ENCODE data around the gene DCC. TPM values are rescaled to one million over a fixed set of nuclear protein-coding genes. Genes with fewer than 3 reads are reported as not detected.

DCC gene
- total and polyA plus RNA-seq, 11 donors: 0.02 TPM; not detected in 10

GRCh38 chr18:53114441-53114840 lies 774.4 kb downstream of the DCC start:
- no peak for TF ChIP-seq POLR2A (IDR thresholded peaks at IDR 0.05)
- TF ChIP-seq, protein P1, sequence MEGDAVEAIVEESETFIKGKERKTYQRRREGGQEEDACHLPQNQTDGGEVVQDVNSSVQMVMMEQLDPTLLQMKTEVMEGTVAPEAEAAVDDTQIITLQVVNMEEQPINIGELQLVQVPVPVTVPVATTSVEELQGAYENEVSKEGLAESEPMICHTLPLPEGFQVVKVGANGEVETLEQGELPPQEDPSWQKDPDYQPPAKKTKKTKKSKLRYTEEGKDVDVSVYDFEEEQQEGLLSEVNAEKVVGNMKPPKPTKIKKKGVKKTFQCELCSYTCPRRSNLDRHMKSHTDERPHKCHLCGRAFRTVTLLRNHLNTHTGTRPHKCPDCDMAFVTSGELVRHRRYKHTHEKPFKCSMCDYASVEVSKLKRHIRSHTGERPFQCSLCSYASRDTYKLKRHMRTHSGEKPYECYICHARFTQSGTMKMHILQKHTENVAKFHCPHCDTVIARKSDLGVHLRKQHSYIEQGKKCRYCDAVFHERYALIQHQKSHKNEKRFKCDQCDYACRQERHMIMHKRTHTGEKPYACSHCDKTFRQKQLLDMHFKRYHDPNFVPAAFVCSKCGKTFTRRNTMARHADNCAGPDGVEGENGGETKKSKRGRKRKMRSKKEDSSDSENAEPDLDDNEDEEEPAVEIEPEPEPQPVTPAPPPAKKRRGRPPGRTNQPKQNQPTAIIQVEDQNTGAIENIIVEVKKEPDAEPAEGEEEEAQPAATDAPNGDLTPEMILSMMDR (IDR thresholded peaks at IDR 0.05): no peak
- no peaks in the 10 kb centered on the region for H3K36me3 ChIP-seq
- DNase-seq (no peak), ATAC-seq (no peak)
- no peak overlapping the region for H3K27ac ChIP-seq
- H3K27me3 ChIP-seq: no peaks in the 10 kb centered on the region
- H3K9me3 ChIP-seq: peaks cover 0 to 10% (median 0%) of the 10 kb centered on the region in 12 donors
- H3K4me1 ChIP-seq: no peaks in the 10 kb centered on the region
- H3K4me3 ChIP-seq: no peak overlapping the region
- 49 to 56% (median 51%) methylated on average over 3 of the region's 3 CpGs for WGBS, 4 donors
- intact Hi-C loops (cut with DNase I): no loop called here

- no peaks in the 10 kb centered on the region for H3K27me3 ChIP-seq
- no peak for DNase-seq
- H3K4me1 ChIP-seq: no peaks in the 10 kb centered on the region
- intact Hi-C loops (cut with DNase I): no loop called here
- no peaks in the 10 kb centered on the region for H3K36me3 ChIP-seq
- WGBS, 4 donors: 55 to 62% (median 59%) methylated on average over 10 of the region's 10 CpGs
- H3K9me3 ChIP-seq: no peaks in the 10 kb centered on the region
- H3K4me3 ChIP-seq: peak overlapping the region in 5 of 12 donors; percentile 12 to 42 (median 22)
- TF ChIP-seq, protein P1 (IDR thresholded peaks at IDR 0.05): no peak
- TF ChIP-seq POLR2A (IDR thresholded peaks at IDR 0.05): no peak
- no peak for ATAC-seq
- H3K27ac ChIP-seq: no peak overlapping the region
Measured at GRCh38 chr18:53115876-53116585, 776.0 kb downstream of the DCC start.

GRCh38 chr18:53117851-53118250 lies 777.9 kb downstream of the DCC start:
- intact Hi-C loops (cut with DNase I): no loop called here
- no peaks in the 10 kb centered on the region for H3K36me3 ChIP-seq
- 64 to 70% (median 68%) methylated on average over 3 of the region's 3 CpGs for WGBS, 4 donors
- no peaks in the 10 kb centered on the region for H3K27me3 ChIP-seq
- no peaks in the 10 kb centered on the region for H3K9me3 ChIP-seq
- DNase-seq: no peak
- H3K4me3 ChIP-seq: no peak overlapping the region
- H3K27ac ChIP-seq: no peak overlapping the region
- no peak for ATAC-seq
- TF ChIP-seq, protein P1 (IDR thresholded peaks at IDR 0.05): no peak
- TF ChIP-seq POLR2A (IDR thresholded peaks at IDR 0.05): no peak
- H3K4me1 ChIP-seq: no peaks in the 10 kb centered on the region

DNA sequence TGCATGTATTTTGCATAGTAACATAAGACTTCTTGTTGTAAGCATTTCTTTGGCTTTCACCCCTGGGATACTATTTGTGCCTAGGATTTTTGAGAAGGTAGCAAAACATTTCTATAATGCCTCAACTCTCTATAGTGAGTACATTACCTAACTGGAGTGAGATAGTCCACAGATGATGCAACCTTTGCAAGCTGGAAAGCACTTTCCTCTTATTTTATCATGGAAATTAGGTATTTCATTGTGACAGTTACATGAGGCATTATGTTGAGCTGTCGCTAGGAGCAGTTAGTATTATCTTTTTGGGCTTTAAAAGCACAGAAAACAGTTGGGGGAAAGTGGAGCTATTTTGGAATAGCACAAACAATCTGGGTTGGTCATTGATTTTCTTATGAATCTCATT lies 786.2 kb downstream of the DCC start:
- Histone ChIP-seq H3K27me3 (no peaks in the 10 kb centered on the region), H3K4me1 (no peaks in the 10 kb centered on the region), H3K4me3 (no peak overlapping the region), H3K9me3 (no peaks in the 10 kb centered on the region), H3K36me3 (no peaks in the 10 kb centered on the region), H3K27ac (no peak overlapping the region)
- intact Hi-C loops (cut with DNase I): no loop called here
- TF ChIP-seq, protein P1 (IDR thresholded peaks at IDR 0.05): no peak
- no peak for TF ChIP-seq POLR2A (IDR thresholded peaks at IDR 0.05)
- ATAC-seq (no peak), DNase-seq (no peak)
- 56 to 74% (median 64%) methylated on average over 1 of the region's 1 CpG for WGBS, 4 donors
